OCI-LY7 (cell line): ENCODE results near the gene DNAAF2.
"Not testable (repeated sequence)": the region's sequence is repeated elsewhere in the genome, so short reads cannot be mapped to it uniquely, and the experiment has no call there.

ENCODE experiments used
- EZH2phosphoT487 ChIP-seq: fragments of 200-600 bp; sonication (generic); IDR thresholded peaks from 2 replicates; pipeline ENCODE4 v1.6.1; 2018; ENCODE audit warnings: low read depth, borderline replicate concordance, mild to moderate bottlenecking, mixed run types, antibody characterized with exemption, low read length, moderate library complexity, mixed read lengths
- TF ChIP-seq, protein P1 (sequence below): fragments of 200-600 bp; sonication (generic); conservative IDR thresholded peaks from 2 replicates; pipeline ENCODE4 v1.5.1; 2014; ENCODE audit warnings: mild to moderate bottlenecking, antibody characterized with exemption, low read length, moderate library complexity, mixed read lengths

DNA sequence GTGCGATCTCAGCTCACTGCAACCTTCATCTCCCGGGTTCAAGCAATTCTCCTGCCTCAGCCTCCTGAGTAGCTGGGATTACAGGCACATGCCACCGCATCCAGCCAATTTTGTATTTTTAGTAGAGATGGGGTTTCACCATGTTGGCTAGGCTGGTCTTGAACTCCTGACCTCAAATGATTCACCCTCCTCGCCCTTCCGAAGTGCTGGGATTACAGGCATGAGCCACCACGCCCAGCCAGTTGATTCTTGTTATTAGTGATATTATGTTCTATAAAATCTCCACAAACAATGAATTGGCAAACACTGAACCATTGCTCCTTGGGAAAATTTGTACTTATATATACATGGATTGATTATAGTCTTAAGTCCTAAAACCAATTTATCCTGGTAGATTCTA is 22.5 kb upstream of the DNAAF2 start:
- TF ChIP-seq, protein P1, sequence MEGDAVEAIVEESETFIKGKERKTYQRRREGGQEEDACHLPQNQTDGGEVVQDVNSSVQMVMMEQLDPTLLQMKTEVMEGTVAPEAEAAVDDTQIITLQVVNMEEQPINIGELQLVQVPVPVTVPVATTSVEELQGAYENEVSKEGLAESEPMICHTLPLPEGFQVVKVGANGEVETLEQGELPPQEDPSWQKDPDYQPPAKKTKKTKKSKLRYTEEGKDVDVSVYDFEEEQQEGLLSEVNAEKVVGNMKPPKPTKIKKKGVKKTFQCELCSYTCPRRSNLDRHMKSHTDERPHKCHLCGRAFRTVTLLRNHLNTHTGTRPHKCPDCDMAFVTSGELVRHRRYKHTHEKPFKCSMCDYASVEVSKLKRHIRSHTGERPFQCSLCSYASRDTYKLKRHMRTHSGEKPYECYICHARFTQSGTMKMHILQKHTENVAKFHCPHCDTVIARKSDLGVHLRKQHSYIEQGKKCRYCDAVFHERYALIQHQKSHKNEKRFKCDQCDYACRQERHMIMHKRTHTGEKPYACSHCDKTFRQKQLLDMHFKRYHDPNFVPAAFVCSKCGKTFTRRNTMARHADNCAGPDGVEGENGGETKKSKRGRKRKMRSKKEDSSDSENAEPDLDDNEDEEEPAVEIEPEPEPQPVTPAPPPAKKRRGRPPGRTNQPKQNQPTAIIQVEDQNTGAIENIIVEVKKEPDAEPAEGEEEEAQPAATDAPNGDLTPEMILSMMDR, result not testable (repeated sequence)
- TF ChIP-seq EZH2phosphoT487, result not testable (repeated sequence)
